Measurements from ENCODE around the gene TIAM2. TPM values are rescaled to one million over a fixed set of nuclear protein-coding genes. Genes with fewer than 3 reads are reported as not detected.
A peak's percentile ranks its signal among the peaks of the same experiment; 100 is the strongest.

Gene TIAM2
- total RNA-seq, 1 donor from 2014 or later, result 2.4 TPM

DNA sequence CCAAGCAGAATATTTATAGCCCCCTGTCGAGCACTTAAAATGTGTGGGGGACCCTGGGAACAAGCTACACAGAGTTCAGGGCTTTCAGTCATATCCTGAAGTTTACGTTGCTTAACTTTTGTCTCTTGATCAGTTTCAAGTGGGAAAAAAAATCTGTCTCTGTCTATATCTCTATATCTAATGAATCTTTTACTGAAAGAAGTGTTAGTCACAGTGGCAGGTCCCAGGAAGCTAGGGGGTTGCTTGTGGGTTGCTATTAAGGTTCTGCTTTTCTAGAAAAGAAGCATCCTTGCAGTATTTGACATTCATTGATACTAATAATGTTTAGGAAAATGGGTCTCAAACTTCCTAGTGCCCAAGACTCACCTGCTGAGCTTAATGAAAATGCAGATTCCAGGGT, 192.0 kb downstream of the TIAM2 start:
- H3K36me3 ChIP-seq (ENCODE audit: control insufficient read depth, insufficient read depth, low read length), result no peaks in the 10 kb centered on the region
- no peak overlapping the region for H3K4me3 ChIP-seq (ENCODE audit: low read depth, low read length)
- no peaks in the 10 kb centered on the region for H3K27me3 ChIP-seq (ENCODE audit: control insufficient read depth, insufficient read depth, low read length)
- TF ChIP-seq, protein P1, sequence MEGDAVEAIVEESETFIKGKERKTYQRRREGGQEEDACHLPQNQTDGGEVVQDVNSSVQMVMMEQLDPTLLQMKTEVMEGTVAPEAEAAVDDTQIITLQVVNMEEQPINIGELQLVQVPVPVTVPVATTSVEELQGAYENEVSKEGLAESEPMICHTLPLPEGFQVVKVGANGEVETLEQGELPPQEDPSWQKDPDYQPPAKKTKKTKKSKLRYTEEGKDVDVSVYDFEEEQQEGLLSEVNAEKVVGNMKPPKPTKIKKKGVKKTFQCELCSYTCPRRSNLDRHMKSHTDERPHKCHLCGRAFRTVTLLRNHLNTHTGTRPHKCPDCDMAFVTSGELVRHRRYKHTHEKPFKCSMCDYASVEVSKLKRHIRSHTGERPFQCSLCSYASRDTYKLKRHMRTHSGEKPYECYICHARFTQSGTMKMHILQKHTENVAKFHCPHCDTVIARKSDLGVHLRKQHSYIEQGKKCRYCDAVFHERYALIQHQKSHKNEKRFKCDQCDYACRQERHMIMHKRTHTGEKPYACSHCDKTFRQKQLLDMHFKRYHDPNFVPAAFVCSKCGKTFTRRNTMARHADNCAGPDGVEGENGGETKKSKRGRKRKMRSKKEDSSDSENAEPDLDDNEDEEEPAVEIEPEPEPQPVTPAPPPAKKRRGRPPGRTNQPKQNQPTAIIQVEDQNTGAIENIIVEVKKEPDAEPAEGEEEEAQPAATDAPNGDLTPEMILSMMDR (IDR thresholded peaks at IDR 0.05; ENCODE audit: insufficient read depth, low read length, severe bottlenecking), result no peak
- no peak for DNase-seq (ENCODE audit: low read depth)
- no peak for FAIRE-seq

DNA sequence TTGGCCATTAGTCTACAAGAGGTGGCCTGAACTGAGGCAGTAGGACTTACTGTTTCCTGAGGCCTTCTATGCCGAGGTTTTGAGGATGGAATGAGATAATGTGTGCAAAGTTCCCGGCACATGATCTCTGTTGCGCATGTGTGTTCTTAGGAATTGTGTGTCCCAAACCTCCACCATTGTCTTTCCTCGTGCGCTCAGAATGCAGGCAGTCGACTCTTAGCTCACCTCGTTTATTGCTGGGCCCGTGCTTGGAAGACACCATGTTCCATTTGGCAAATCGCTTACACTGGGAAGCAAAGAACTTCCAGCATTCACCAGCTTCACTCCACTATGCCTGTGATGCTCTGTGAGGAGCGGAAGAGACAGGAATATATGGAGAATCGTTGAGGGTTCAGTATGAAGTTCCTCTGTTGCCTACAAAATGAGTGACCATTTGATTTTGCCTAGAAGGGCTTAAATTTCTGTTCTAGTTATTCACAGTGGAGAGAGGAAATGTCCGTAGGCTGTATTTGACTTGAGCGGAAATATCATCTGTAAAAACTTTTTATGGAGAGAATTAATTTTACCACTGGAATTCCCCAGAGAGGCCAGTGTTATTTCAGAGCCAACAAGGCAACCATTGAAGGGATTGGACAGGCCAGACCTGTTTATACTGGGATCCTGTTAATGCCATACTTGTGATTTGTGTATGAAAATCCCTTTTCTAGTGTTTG, 193.0 kb downstream of the TIAM2 start:
- Histone ChIP-seq H3K36me3 (ENCODE audit: control insufficient read depth, insufficient read depth, low read length) (no peaks in the 10 kb centered on the region), H3K27me3 (ENCODE audit: control insufficient read depth, insufficient read depth, low read length) (no peaks in the 10 kb centered on the region), H3K4me3 (ENCODE audit: low read depth, low read length) (no peak overlapping the region)
- FAIRE-seq (no peak), DNase-seq (ENCODE audit: low read depth) (no peak)
- TF ChIP-seq, protein P1 (IDR thresholded peaks at IDR 0.05; ENCODE audit: insufficient read depth, low read length, severe bottlenecking), result no peak

DNA sequence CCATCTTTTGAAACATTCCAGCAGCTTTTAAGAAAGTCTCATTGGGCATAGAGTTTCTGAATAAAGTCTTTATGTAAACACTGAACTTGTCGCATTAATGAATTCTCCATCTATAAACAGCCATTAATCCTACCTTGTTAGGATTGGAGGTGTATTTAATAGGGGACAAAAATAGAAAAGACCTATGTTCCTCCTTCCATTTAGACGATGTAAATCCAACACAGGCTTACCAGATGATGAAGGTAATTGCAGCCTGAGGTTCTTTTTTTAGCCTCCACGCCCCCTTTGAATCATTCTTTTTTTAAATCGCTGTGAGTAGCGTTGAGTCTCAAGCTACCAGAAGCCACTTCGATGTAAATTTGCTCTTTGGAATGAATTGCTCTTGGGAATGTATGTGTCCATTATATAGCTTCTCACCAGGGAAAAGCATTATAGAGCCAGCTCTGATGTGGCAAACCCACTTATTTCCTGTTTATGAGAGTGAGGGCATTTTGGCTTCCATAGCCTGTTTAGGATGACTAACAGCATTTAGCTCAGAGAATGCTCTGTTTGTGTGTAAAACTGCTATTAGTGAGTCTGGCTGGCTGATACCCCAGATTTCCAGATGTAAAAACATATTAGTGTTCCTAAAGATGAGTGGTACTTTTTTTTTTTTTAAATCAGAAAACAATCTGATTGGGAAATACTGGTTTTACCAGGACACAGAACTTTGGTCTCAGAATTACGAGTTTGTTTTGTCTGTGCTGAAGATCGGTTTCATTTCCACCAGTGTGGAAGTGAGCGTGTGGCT, 193.8 kb downstream of the TIAM2 start:
- TF ChIP-seq, protein P1 (IDR thresholded peaks at IDR 0.05; ENCODE audit: insufficient read depth, low read length, severe bottlenecking), result no peak
- H3K4me3 ChIP-seq (ENCODE audit: low read depth, low read length), result no peak overlapping the region
- no peaks in the 10 kb centered on the region for H3K27me3 ChIP-seq (ENCODE audit: control insufficient read depth, insufficient read depth, low read length)
- DNase-seq (ENCODE audit: low read depth), result peak; percentile 83
- no peak for FAIRE-seq
- H3K36me3 ChIP-seq (ENCODE audit: control insufficient read depth, insufficient read depth, low read length), result no peaks in the 10 kb centered on the region

DNA sequence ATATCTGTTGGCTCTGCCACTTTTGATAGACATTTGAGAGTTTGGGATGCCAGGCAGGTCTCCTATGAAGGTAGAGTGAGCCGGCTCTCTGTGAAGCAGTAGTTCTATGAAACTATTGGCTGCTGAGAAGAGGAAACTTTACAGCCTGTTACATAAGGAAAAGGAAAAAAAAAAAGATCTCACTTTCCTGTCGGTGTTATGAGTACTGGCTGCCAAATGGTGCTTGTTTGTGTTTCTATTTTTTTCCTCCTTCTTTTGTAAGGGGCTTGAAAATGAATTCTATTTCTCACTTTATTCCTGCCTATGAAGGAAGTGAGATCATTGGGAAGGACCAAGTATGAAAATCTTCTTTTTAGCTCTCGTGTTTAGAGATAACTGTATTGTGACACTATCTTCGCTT, 195.6 kb downstream of the TIAM2 start:
- Histone ChIP-seq H3K27me3 (ENCODE audit: control insufficient read depth, insufficient read depth, low read length) (no peaks in the 10 kb centered on the region), H3K36me3 (ENCODE audit: control insufficient read depth, insufficient read depth, low read length) (no peaks in the 10 kb centered on the region), H3K4me3 (ENCODE audit: low read depth, low read length) (no peak overlapping the region)
- no peak for DNase-seq (ENCODE audit: low read depth)
- TF ChIP-seq, protein P1 (IDR thresholded peaks at IDR 0.05; ENCODE audit: insufficient read depth, low read length, severe bottlenecking), result no peak
- FAIRE-seq, result no peak

DNA sequence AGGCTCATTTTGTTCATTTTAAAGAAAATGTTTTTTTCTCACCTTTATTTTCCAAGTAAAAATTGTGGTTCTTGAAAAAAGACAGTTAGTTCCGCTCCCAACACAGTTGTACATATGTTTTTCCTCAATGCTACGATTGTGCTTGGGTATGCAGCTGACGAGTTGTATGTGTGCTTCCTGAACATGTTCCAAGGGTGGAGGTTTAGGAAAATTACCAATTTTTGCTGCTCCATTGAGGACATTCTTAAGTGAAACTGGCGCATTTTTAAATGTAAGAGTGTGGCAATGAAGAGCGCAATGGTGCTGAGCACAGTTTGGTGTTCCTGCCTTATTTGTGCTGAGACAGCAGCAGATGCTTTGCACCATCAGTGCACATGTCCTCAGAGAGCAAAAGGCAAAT, 198.4 kb downstream of the TIAM2 start:
- Histone ChIP-seq H3K27me3 (ENCODE audit: control insufficient read depth, insufficient read depth, low read length) (no peaks in the 10 kb centered on the region), H3K4me3 (ENCODE audit: low read depth, low read length) (no peak overlapping the region), H3K36me3 (ENCODE audit: control insufficient read depth, insufficient read depth, low read length) (no peaks in the 10 kb centered on the region)
- no peak for FAIRE-seq
- TF ChIP-seq, protein P1 (IDR thresholded peaks at IDR 0.05; ENCODE audit: insufficient read depth, low read length, severe bottlenecking), result no peak
- DNase-seq (ENCODE audit: low read depth), result no peak
